ENCODE results near the gene FGF14. TPM values are rescaled to one million over a fixed set of nuclear protein-coding genes. Genes with fewer than 3 reads are reported as not detected.

The FGF14 gene
- total RNA-seq, 4 donors from 2014 or later: 0.12 to 3.5 (median 1.3) TPM

DNA sequence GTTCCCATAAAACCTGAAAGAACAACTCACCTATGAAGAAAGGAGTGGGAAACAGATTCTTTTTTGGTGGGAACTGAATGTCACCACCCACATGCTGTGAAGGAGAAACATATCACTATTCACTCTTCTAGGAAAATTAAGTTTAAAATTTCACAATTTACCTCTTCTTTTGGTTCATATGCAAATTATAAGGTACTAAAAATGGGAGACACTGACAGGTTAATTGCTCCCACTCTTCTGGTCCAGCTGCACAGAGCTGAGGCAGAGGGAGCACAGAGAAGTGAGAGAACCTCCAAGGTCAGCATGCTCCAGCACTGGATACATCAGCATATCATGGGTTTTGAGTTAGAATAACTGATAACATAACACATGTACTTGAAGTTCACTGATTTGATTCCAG, 186.9 kb downstream of the FGF14 start:
- TF ChIP-seq, protein P1, sequence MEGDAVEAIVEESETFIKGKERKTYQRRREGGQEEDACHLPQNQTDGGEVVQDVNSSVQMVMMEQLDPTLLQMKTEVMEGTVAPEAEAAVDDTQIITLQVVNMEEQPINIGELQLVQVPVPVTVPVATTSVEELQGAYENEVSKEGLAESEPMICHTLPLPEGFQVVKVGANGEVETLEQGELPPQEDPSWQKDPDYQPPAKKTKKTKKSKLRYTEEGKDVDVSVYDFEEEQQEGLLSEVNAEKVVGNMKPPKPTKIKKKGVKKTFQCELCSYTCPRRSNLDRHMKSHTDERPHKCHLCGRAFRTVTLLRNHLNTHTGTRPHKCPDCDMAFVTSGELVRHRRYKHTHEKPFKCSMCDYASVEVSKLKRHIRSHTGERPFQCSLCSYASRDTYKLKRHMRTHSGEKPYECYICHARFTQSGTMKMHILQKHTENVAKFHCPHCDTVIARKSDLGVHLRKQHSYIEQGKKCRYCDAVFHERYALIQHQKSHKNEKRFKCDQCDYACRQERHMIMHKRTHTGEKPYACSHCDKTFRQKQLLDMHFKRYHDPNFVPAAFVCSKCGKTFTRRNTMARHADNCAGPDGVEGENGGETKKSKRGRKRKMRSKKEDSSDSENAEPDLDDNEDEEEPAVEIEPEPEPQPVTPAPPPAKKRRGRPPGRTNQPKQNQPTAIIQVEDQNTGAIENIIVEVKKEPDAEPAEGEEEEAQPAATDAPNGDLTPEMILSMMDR (IDR thresholded peaks at IDR 0.05): no peak
- no peak for DNase-seq (ENCODE audit: low spot score)
- no peak for ATAC-seq (ENCODE audit: low FRiP score)

DNA sequence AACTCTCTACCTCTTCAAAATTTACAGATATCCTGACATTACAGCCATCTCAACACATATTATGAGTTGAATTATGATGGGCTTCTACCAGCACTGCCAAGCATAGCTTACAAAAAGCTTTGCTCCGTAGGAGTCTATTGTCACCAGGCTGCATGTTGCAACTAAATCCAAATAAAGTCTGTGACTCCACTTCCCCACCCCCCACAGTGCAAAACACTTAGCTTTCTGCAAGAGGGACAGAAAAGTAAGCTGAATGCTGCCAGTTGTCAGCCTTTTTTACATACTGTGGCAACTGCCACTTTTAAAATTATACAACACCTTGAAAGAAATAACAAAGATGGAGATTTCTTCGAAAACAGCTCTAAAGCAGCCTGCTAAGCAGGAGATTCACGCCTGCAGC, 189.1 kb downstream of the FGF14 start:
- TF ChIP-seq, protein P1 (IDR thresholded peaks at IDR 0.05): no peak
- ATAC-seq (ENCODE audit: low FRiP score) (no peak), DNase-seq (ENCODE audit: low spot score) (no peak)

DNA sequence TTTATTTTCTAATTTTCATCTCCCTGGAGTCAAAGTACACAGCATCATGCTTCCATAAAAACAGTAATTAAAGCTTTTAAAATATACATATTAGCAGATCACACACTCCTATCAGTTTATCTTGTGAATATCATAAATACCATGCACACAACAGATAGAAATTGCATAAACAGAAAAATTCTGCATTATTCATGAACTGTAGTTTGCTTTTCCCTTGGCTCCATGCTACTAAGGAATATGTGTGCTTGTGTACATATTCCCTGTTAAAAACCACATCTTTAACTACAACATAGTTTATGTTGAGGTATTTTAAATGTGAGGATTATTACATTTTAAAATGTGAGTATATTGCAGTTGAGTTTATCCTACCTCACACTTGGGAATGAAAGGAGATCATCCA, 193.5 kb downstream of the FGF14 start:
- DNase-seq (ENCODE audit: low spot score) (no peak), ATAC-seq (ENCODE audit: low FRiP score) (no peak)
- TF ChIP-seq, protein P1 (IDR thresholded peaks at IDR 0.05): no peak

DNA sequence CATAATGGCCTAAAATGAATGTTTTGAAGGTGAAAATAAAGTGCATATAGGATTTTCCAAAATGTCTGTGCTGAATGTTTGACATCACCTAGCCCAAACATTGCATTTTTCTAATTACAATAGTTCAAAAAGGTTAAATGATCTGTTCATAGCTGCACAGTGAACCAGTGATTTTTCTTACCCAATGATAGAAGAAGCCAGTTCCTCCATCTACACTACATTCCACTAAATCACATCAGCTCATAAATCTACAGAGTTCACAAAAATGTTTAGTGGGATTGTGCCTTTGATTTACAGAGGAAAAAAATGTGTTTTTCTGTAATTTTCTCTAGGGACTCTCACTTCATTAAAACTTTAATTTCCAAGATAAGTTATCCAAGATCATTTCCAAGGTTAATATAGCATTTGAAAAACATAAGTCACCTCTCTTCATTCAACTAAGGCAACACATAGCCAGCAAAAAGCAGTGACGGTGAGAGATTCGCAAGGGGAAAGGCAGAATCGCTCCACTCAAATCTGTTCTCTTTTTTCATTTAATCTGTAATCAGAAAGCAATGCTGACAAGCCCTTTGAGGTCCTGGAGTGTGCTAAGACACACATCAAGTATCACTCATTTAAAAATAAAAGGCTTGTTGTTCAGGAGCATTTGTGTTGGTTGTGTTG, 194.0 kb downstream of the FGF14 start:
- TF ChIP-seq, protein P1 (IDR thresholded peaks at IDR 0.05): no peak
- ATAC-seq (ENCODE audit: low FRiP score) (no peak), DNase-seq (ENCODE audit: low spot score) (no peak)

DNA sequence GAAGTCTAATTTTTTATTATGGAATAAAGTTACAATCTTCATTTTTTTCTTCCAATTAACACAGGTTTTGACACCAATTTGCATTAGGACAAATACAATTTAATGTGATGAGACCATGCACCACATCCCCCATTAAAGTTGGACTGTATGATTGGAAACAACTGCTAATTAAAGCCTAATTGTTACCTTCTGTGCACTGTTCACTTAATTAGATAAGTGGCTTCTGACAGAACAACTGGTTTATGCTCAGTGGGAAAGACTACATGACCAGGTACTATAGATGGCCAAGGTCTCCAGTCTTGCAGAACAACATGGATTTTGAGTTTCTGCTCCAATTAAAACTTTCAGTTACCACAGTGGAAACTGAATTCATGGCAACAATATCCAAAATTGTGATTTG, 198.1 kb downstream of the FGF14 start:
- ATAC-seq (ENCODE audit: low FRiP score) (no peak), DNase-seq (ENCODE audit: low spot score) (no peak)
- TF ChIP-seq, protein P1 (IDR thresholded peaks at IDR 0.05): no peak

DNA sequence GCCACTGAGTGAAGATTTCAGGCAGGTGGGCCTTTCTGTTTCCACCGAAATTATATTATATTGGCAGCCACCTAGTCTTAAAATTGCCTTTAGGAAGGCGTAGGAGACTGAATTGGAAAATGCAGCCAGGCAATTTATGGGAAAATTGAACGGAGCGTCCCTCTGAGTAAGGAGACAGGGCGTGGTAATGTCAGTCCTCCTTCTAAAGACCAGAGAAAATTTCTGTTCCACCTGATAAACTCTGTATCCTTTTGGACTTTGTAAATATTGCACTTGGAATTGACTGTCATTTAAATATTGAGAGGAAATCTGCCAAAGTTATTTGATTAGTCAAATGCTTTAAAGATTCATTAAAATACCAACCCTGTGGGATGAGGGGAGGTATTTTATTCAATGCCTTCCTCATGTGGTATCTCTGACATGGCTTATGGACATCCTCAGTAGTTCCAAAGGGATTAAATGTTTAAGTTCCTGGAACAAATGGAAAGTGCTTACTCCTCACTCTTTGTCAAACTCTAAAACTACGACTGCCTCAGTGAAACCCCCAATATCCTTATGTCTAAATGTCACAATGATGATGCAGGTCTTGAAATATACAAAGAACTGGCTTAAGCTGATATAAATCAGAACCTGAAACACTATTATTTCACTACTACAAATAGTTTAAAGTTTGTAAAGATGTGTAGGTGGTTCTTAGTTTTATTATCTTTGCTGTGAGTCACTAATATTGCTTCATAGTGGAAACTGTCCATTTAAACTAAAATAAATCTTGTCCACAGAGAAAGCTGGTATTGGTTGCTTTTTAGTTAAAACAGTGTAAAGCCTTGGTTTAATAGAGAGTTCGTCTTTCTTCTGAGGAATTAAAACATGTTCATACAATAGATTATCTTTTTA, 203.2 kb downstream of the FGF14 start:
- DNase-seq (ENCODE audit: low spot score) (no peak), ATAC-seq (ENCODE audit: low FRiP score) (peak; percentile 76)
- TF ChIP-seq, protein P1 (IDR thresholded peaks at IDR 0.05): no peak

Measured in omental fat pad (tissue), 4 donors.